GM23338 (cell line): ENCODE measurements around the gene DUSP7. TPM values are rescaled to one million over a fixed set of nuclear protein-coding genes. Genes with fewer than 3 reads are reported as not detected.

Experiments
- ATAC-seq: fragments of 200-7000 bp; cut with Tn5 transposase; 3 replicates; pipeline ENCODE4 v1.9.1; 2020
- DNase-seq: peaks from one replicate; pipeline ENCODE4 v3.0.0-alpha.2; 2015; ENCODE audit warnings: low spot score
- H2AFZ ChIP-seq: fragments of 200-600 bp; sonication (generic); 2 replicates; pipeline ENCODE4 v1.8.0; 2016; ENCODE audit warnings: antibody characterized with exemption, mild to moderate bottlenecking, moderate library complexity
- H3F3A ChIP-seq: fragments of 200-600 bp; sonication (generic); replicated peaks from 2 replicates; pipeline ENCODE4 v1.8.0; 2017; ENCODE audit warnings: antibody characterized with exemption, mixed run types, low read depth
- H3K27ac ChIP-seq: fragments of 200-600 bp; sonication (generic); 2 replicates; pipeline ENCODE4 v1.6.1; 2016; ENCODE audit warnings: low read depth
- H3K27me3 ChIP-seq: fragments of 200-600 bp; sonication (generic); 2 replicates; pipeline ENCODE4 v1.8.0; 2016; ENCODE audit warnings: mild to moderate bottlenecking, mixed run types, moderate library complexity; ENCODE audit not compliant: insufficient read depth
- H3K36me3 ChIP-seq: fragments of 200-600 bp; sonication (generic); 2 replicates; pipeline ENCODE4 v1.8.0; 2016; ENCODE audit warnings: mild to moderate bottlenecking; ENCODE audit not compliant: insufficient read depth
- H3K4me1 ChIP-seq: fragments of 200-600 bp; sonication (generic); 2 replicates; pipeline ENCODE4 v1.8.0; 2016; ENCODE audit warnings: mild to moderate bottlenecking, moderate library complexity; ENCODE audit not compliant: insufficient read depth
- H3K4me2 ChIP-seq: fragments of 200-600 bp; sonication (generic); 2 replicates; pipeline ENCODE4 v1.7.1; 2017; ENCODE audit warnings: mixed run types
- H3K4me3 ChIP-seq: fragments of 200-600 bp; sonication (generic); 2 replicates; pipeline ENCODE4 v1.6.1; 2016; ENCODE audit warnings: mixed run types
- H3K79me2 ChIP-seq: fragments of 200-600 bp; sonication (generic); replicated peaks from 2 replicates; pipeline ENCODE4 v1.8.0; 2017; ENCODE audit warnings: mild to moderate bottlenecking; ENCODE audit not compliant: insufficient read depth
- H3K9me2 ChIP-seq: fragments of 200-600 bp; sonication (generic); 2 replicates; pipeline ENCODE4 v1.8.0; 2017; ENCODE audit not compliant: insufficient read depth
- H4K20me1 ChIP-seq: fragments of 200-600 bp; sonication (generic); replicated peaks from 2 replicates; pipeline ENCODE4 v1.8.0; 2017; ENCODE audit warnings: mild to moderate bottlenecking; ENCODE audit not compliant: insufficient read depth
- H3K27ac Mint-ChIP-seq: 2 replicates; pipeline ENCODE4 v1.8.0; 2020; ENCODE audit warnings: inconsistent platforms, mild to moderate bottlenecking, moderate library complexity, mixed read lengths
- H3K27me3 Mint-ChIP-seq: 3 replicates; pipeline ENCODE4 v1.8.0; 2022; ENCODE audit warnings: low read depth, mild to moderate bottlenecking, moderate library complexity, mixed read lengths, inconsistent platforms; ENCODE audit not compliant: insufficient read depth, poor library complexity
- H3K36me3 Mint-ChIP-seq: 3 replicates; pipeline ENCODE4 v1.8.0; 2021; ENCODE audit warnings: low read depth, mild to moderate bottlenecking, inconsistent platforms, moderate library complexity, mixed read lengths
- H3K4me1 Mint-ChIP-seq: 3 replicates; pipeline ENCODE4 v1.8.0; 2020; ENCODE audit warnings: mild to moderate bottlenecking, inconsistent platforms, mixed read lengths
- H3K4me3 Mint-ChIP-seq: 3 replicates; pipeline ENCODE4 v1.8.0; 2021; ENCODE audit warnings: moderate library complexity, mild to moderate bottlenecking, inconsistent platforms, mixed read lengths
- H3K9me3 Mint-ChIP-seq: 3 replicates; pipeline ENCODE4 v1.8.0; 2020; ENCODE audit warnings: moderate library complexity, mild to moderate bottlenecking, inconsistent platforms, mixed read lengths
- CREB1 ChIP-seq: fragments of 250-450 bp; sonication (Bioruptor Pico); IDR thresholded peaks from 2 replicates; pipeline ENCODE4 v1.5.0; 2020; ENCODE audit warnings: low read depth, mild to moderate bottlenecking, moderate library complexity
- EZH2 ChIP-seq: fragments of 200-600 bp; sonication (generic); IDR thresholded peaks from one replicate; pipeline ENCODE4 v1.8.0; 2017; ENCODE audit warnings: antibody characterized with exemption, mild to moderate bottlenecking, low read depth; ENCODE audit not compliant: unreplicated experiment
- EZH2phosphoT487 ChIP-seq: fragments of 200-600 bp; sonication (generic); IDR thresholded peaks from one replicate; pipeline ENCODE4 v1.8.1; 2018; ENCODE audit warnings: antibody characterized with exemption; ENCODE audit not compliant: unreplicated experiment
- JUNB ChIP-seq: IDR thresholded peaks from one replicate; pipeline ENCODE4 v1.6.1; 2016; ENCODE audit warnings: antibody characterized with exemption; ENCODE audit not compliant: unreplicated experiment
- NANOG ChIP-seq: IDR thresholded peaks from 2 replicates; pipeline ENCODE4 v1.6.1; 2016; ENCODE audit warnings: antibody characterized with exemption, borderline replicate concordance
- POLR2AphosphoS5 ChIP-seq: IDR thresholded peaks from 2 replicates; pipeline ENCODE4 v1.6.1; 2016; ENCODE audit warnings: antibody characterized with exemption, low read depth
- STAT1 ChIP-seq: IDR thresholded peaks from one replicate; pipeline ENCODE4 v1.6.1; 2016; ENCODE audit warnings: antibody characterized with exemption; ENCODE audit not compliant: unreplicated experiment
- ZNF114 ChIP-seq: fragments of 250-450 bp; sonication (Bioruptor Pico); IDR thresholded peaks from 2 replicates; pipeline ENCODE4 v1.5.0; 2020; ENCODE audit warnings: mild to moderate bottlenecking, moderate library complexity
- ZNF331 ChIP-seq: fragments of 250-450 bp; sonication (Bioruptor Pico); IDR thresholded peaks from 2 replicates; pipeline ENCODE4 v1.5.0; 2020; ENCODE audit warnings: low read depth, mild to moderate bottlenecking, moderate library complexity
- polyA plus RNA-seq: library from polyadenylated mRNA; unstranded; fragments of >200 nt; fragmentation: Nextera tagmentation; extraction: Ambion mirVana; gene quantifications from 2 replicates; pipeline ENCODE4 v1.2.1, GENCODE V29; 2016
- total RNA-seq: library from RNA; depleted of rRNA; stranded (reverse); fragments of >200 nt; shearing (Covaris generic); gene quantifications from 2 replicates; pipeline ENCODE4 v1.2.3, GENCODE V29; 2014
- TF ChIP-seq, protein P1 (sequence below), 2 experiments: fragments of 200-600 bp in 1 of 2; sonication (generic) in 1 of 2; conservative IDR thresholded peaks; 2 replicates each; pipeline versions ENCODE4 v1.5.1 to v1.6.1; 2016 to 2017; ENCODE audit warnings: antibody characterized with exemption in 2 of 2, low read depth in 2 of 2, mild to moderate bottlenecking in 2 of 2, moderate library complexity in 1 of 2
- TF ChIP-seq, protein P2 (sequence below): IDR thresholded peaks from one replicate; pipeline ENCODE4 v1.6.1; 2018; ENCODE audit warnings: antibody characterized with exemption; ENCODE audit not compliant: unreplicated experiment
- TF ChIP-seq, protein P3 (sequence below): IDR thresholded peaks from 2 replicates; pipeline ENCODE4 v1.6.1; 2016; ENCODE audit warnings: antibody characterized with exemption
- TF ChIP-seq, protein P4 (sequence below): fragments of 250-450 bp; sonication (Bioruptor Pico); IDR thresholded peaks from 2 replicates; pipeline ENCODE4 v1.5.0; 2020; ENCODE audit warnings: mild to moderate bottlenecking, moderate library complexity

The DUSP7 gene
- total and polyA plus RNA-seq, 2 experiments from 2014 or later: 5.6 to 14.7 TPM

DNA sequence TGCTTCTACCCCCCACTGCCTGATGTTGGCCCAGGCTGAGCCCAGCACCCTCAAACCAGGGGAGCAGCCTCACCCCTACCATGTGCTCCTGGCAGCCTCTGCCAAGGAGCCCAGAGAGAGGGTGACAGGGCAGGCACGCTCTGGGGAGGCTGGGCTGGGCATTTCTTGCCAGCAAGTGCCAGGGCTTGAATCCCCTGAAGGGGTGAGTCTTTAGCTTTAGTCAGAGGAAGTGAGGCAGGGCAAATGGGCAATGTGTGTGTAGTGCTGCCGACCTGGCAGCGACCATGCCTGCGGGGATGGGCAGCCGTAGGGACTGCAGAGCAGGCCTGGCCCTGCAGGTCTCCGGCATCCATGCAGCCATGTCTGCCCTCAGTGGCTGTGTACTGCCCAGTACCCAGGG is 18.1 kb downstream of the DUSP7 start:
- peaks cover 2% of the 10 kb centered on the region for H3K4me1 Mint-ChIP-seq
- Histone ChIP-seq H3K9me2 (no peaks in the 10 kb centered on the region), H3K79me2 (no peaks in the 10 kb centered on the region), H4K20me1 (no peaks in the 10 kb centered on the region), H3K4me1 (no peaks in the 10 kb centered on the region), H3K36me3 (no peaks in the 10 kb centered on the region), H2AFZ (no peak overlapping the region), H3K4me3 (no peak overlapping the region), H3K27me3 (no peaks in the 10 kb centered on the region), H3F3A (no peaks in the 10 kb centered on the region), H3K4me2 (no peak overlapping the region), H3K27ac (no peak overlapping the region)
- H3K27ac Mint-ChIP-seq: no peak overlapping the region
- H3K9me3 Mint-ChIP-seq: peaks cover 3% of the 10 kb centered on the region; the same call in 1 of the 3 replicates
- DNase-seq (no peak), ATAC-seq (no peak)
- TF ChIP-seq STAT1: no peak
- no peak for TF ChIP-seq ZNF331 (CRISPR knock-in tag)
- no peak for TF ChIP-seq ZNF114 (CRISPR knock-in tag)
- TF ChIP-seq, protein P1, sequence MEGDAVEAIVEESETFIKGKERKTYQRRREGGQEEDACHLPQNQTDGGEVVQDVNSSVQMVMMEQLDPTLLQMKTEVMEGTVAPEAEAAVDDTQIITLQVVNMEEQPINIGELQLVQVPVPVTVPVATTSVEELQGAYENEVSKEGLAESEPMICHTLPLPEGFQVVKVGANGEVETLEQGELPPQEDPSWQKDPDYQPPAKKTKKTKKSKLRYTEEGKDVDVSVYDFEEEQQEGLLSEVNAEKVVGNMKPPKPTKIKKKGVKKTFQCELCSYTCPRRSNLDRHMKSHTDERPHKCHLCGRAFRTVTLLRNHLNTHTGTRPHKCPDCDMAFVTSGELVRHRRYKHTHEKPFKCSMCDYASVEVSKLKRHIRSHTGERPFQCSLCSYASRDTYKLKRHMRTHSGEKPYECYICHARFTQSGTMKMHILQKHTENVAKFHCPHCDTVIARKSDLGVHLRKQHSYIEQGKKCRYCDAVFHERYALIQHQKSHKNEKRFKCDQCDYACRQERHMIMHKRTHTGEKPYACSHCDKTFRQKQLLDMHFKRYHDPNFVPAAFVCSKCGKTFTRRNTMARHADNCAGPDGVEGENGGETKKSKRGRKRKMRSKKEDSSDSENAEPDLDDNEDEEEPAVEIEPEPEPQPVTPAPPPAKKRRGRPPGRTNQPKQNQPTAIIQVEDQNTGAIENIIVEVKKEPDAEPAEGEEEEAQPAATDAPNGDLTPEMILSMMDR (conservative IDR thresholded peaks at IDR 0.05; ENCODE audit: low read depth in 2 of 2): no peak
- TF ChIP-seq, protein P2, sequence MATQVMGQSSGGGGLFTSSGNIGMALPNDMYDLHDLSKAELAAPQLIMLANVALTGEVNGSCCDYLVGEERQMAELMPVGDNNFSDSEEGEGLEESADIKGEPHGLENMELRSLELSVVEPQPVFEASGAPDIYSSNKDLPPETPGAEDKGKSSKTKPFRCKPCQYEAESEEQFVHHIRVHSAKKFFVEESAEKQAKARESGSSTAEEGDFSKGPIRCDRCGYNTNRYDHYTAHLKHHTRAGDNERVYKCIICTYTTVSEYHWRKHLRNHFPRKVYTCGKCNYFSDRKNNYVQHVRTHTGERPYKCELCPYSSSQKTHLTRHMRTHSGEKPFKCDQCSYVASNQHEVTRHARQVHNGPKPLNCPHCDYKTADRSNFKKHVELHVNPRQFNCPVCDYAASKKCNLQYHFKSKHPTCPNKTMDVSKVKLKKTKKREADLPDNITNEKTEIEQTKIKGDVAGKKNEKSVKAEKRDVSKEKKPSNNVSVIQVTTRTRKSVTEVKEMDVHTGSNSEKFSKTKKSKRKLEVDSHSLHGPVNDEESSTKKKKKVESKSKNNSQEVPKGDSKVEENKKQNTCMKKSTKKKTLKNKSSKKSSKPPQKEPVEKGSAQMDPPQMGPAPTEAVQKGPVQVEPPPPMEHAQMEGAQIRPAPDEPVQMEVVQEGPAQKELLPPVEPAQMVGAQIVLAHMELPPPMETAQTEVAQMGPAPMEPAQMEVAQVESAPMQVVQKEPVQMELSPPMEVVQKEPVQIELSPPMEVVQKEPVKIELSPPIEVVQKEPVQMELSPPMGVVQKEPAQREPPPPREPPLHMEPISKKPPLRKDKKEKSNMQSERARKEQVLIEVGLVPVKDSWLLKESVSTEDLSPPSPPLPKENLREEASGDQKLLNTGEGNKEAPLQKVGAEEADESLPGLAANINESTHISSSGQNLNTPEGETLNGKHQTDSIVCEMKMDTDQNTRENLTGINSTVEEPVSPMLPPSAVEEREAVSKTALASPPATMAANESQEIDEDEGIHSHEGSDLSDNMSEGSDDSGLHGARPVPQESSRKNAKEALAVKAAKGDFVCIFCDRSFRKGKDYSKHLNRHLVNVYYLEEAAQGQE: no peak
- TF ChIP-seq, protein P3, sequence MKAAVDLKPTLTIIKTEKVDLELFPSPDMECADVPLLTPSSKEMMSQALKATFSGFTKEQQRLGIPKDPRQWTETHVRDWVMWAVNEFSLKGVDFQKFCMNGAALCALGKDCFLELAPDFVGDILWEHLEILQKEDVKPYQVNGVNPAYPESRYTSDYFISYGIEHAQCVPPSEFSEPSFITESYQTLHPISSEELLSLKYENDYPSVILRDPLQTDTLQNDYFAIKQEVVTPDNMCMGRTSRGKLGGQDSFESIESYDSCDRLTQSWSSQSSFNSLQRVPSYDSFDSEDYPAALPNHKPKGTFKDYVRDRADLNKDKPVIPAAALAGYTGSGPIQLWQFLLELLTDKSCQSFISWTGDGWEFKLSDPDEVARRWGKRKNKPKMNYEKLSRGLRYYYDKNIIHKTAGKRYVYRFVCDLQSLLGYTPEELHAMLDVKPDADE: no peak
- TF ChIP-seq, protein P4, sequence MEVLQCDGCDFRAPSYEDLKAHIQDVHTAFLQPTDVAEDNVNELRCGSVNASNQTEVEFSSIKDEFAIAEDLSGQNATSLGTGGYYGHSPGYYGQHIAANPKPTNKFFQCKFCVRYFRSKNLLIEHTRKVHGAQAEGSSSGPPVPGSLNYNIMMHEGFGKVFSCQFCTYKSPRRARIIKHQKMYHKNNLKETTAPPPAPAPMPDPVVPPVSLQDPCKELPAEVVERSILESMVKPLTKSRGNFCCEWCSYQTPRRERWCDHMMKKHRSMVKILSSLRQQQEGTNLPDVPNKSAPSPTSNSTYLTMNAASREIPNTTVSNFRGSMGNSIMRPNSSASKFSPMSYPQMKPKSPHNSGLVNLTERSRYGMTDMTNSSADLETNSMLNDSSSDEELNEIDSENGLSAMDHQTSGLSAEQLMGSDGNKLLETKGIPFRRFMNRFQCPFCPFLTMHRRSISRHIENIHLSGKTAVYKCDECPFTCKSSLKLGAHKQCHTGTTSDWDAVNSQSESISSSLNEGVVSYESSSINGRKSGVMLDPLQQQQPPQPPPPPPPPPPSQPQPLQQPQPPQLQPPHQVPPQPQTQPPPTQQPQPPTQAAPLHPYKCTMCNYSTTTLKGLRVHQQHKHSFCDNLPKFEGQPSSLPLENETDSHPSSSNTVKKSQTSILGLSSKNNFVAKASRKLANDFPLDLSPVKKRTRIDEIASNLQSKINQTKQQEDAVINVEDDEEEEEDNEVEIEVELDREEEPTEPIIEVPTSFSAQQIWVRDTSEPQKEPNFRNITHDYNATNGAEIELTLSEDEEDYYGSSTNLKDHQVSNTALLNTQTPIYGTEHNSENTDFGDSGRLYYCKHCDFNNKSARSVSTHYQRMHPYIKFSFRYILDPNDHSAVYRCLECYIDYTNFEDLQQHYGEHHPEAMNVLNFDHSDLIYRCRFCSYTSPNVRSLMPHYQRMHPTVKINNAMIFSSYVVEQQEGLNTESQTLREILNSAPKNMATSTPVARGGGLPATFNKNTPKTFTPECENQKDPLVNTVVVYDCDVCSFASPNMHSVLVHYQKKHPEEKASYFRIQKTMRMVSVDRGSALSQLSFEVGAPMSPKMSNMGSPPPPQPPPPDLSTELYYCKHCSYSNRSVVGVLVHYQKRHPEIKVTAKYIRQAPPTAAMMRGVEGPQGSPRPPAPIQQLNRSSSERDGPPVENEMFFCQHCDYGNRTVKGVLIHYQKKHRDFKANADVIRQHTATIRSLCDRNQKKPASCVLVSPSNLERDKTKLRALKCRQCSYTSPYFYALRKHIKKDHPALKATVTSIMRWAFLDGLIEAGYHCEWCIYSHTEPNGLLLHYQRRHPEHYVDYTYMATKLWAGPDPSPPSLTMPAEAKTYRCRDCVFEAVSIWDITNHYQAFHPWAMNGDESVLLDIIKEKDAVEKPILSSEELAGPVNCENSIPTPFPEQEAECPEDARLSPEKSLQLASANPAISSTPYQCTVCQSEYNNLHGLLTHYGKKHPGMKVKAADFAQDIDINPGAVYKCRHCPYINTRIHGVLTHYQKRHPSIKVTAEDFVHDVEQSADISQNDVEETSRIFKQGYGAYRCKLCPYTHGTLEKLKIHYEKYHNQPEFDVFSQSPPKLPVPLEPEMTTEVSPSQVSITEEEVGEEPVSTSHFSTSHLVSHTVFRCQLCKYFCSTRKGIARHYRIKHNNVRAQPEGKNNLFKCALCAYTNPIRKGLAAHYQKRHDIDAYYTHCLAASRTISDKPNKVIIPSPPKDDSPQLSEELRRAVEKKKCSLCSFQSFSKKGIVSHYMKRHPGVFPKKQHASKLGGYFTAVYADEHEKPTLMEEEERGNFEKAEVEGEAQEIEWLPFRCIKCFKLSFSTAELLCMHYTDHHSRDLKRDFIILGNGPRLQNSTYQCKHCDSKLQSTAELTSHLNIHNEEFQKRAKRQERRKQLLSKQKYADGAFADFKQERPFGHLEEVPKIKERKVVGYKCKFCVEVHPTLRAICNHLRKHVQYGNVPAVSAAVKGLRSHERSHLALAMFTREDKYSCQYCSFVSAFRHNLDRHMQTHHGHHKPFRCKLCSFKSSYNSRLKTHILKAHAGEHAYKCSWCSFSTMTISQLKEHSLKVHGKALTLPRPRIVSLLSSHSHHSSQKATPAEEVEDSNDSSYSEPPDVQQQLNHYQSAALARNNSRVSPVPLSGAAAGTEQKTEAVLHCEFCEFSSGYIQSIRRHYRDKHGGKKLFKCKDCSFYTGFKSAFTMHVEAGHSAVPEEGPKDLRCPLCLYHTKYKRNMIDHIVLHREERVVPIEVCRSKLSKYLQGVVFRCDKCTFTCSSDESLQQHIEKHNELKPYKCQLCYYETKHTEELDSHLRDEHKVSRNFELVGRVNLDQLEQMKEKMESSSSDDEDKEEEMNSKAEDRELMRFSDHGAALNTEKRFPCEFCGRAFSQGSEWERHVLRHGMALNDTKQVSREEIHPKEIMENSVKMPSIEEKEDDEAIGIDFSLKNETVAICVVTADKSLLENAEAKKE (CRISPR knock-in tag): no peak
- no peak for TF ChIP-seq CREB1
- TF ChIP-seq NANOG: no peak
- no peak for TF ChIP-seq JUNB
- TF ChIP-seq EZH2: no peak
- TF ChIP-seq POLR2AphosphoS5: no peak
- no peak for TF ChIP-seq EZH2phosphoT487
- H3K36me3 Mint-ChIP-seq: no peaks in the 10 kb centered on the region
- peaks cover 6% of the 10 kb centered on the region for H3K27me3 Mint-ChIP-seq
- no peak overlapping the region for H3K4me3 Mint-ChIP-seq
